Body of pancreas (tissue), 4 donors: ENCODE results near the gene TAL1. TPM values are rescaled to one million over a fixed set of nuclear protein-coding genes. Genes with fewer than 3 reads are reported as not detected.
A peak's percentile ranks its signal among the peaks of the same experiment; 100 is the strongest.

ENCODE experiments used
- ATAC-seq: fragments of 150-250 bp; one replicate; pipeline ENCODE4 v1.9.1; 2016
- DNase-seq, 4 donors: peaks; one replicate each; pipeline ENCODE4 v3.0.0-alpha.2; 2019
- H3K27ac ChIP-seq, 4 donors: fragments of 200-600 bp; sonication (generic); 1 replicate in 3 of 4; 2 replicates in 1 of 4; pipeline versions ENCODE4 v1.5.1 to v1.6.1; 2016 to 2019; ENCODE audit warnings: mild to moderate bottlenecking in 1 of 4, mixed read lengths in 1 of 4, moderate library complexity in 1 of 4
- H3K27me3 ChIP-seq, 2 donors: fragments of 200-600 bp; sonication (generic); one replicate each; pipeline ENCODE4 v1.6.0; 2016; ENCODE audit warnings: mild to moderate bottlenecking in 1 of 2
- H3K36me3 ChIP-seq, 2 donors: fragments of 200-600 bp; sonication (generic); replicated peaks in 1 of 2; 2 replicates each; pipeline ENCODE4 v1.5.1; 2016; ENCODE audit warnings: low read depth in 2 of 2; ENCODE audit not compliant: insufficient read depth in 1 of 2
- H3K4me1 ChIP-seq: fragments of 200-600 bp; sonication (generic); one replicate; pipeline ENCODE4 v1.6.0; 2016
- H3K4me3 ChIP-seq, 2 donors: fragments of 200-600 bp; sonication (generic); 1 replicate in 1 of 2; 2 replicates in 1 of 2; pipeline ENCODE4 v1.5.1; 2016 to 2019
- H3K9me3 ChIP-seq, 3 donors: fragments of 200-600 bp; sonication (generic); 1 replicate in 2 of 3; 2 replicates in 1 of 3; pipeline ENCODE4 v1.5.1; 2016
- CTCF ChIP-seq, 7 experiments: fragments of 450-650 bp in 4 of 7; fragments of 200-600 bp in 3 of 7; sonication (generic) in 3 of 7; IDR thresholded peaks; one replicate each; pipeline ENCODE4 v1.5.1; 2016 to 2019; ENCODE audit warnings: antibody characterized with exemption in 7 of 7
- POLR2A ChIP-seq, 3 donors: fragments of 450-650 bp; IDR thresholded peaks; one replicate each; pipeline ENCODE4 v1.6.1; 2016; ENCODE audit warnings: antibody characterized with exemption in 3 of 3, mild to moderate bottlenecking in 2 of 3
- WGBS, 2 donors: methylation state at CpG; one replicate each; pipeline ENCODE4 v1.1.5; 2017; 5-methylcytosine and 5-hydroxymethylcytosine counted together
- intact Hi-C: fragments of 100-400 bp; cut with DNase I; formaldehyde crosslinking; loops from one replicate; pipeline ENCODE4 v1.15.1; 2023
- total RNA-seq, 2 donors: library from RNA; depleted of rRNA; stranded (reverse); fragments of >200 nt; gene quantifications; one replicate each; pipeline ENCODE4 v1.1.0, GENCODE V29; 2016

Gene TAL1
- total RNA-seq, 2 donors from 2014 or later: 2.3 to 2.6 TPM

GRCh38 chr1:47190509-47190855 lies 41.5 kb downstream of the TAL1 start:
- intact Hi-C loops: no loop called here
- Histone ChIP-seq H3K36me3 (no peaks in the 10 kb centered on the region), H3K27me3 (no peaks in the 10 kb centered on the region), H3K27ac (peak overlapping the region; percentile 84 to 92 (median 88)), H3K4me3 (no peak overlapping the region), H3K4me1 (peaks cover 45% of the 10 kb centered on the region), H3K9me3 (no peaks in the 10 kb centered on the region)
- TF ChIP-seq POLR2A (IDR thresholded peaks at IDR 0.05) (no peak), CTCF (IDR thresholded peaks at IDR 0.05) (no peak)
- DNase-seq: no peak
- ATAC-seq: no peak
- 51 to 66% methylated on average over 3 to 5 of the region's 5 CpGs for WGBS, 2 donors

- intact Hi-C loops: loop anchor here (10.0 kb wide), 2 partner anchors 235 to 535 kb away; no protein-coding TSS in a partner anchor
- 18 to 27% methylated on average over 12 to 16 of the region's 16 CpGs for WGBS, 2 donors
- H3K36me3 ChIP-seq: no peaks in the 10 kb centered on the region
- peak; percentile 83 for ATAC-seq
- H3K27ac ChIP-seq: peak within 1 kb of the TSS; percentile 84 to 92 (median 88)
- H3K4me1 ChIP-seq: peaks cover 45% of the 10 kb centered on the region
- peak; percentile 91 to 94 (median 94) for DNase-seq
- TF ChIP-seq CTCF (IDR thresholded peaks at IDR 0.05): peak in 1 of 7 experiments; percentile 1
- TF ChIP-seq POLR2A (IDR thresholded peaks at IDR 0.05): peak in 2 of 3 donors; percentile 57 to 71
- no peaks in the 10 kb centered on the region for H3K9me3 ChIP-seq
- H3K27me3 ChIP-seq: no peaks in the 10 kb centered on the region
- no peak within 1 kb of the TSS for H3K4me3 ChIP-seq
These were observed 42.0 kb downstream of the TAL1 start, which contains the start of gene PDZK1IP1 for GRCh38 chr1:47189844-47190508. Gene PDZK1IP1, minus strand, starts transcription at chr1:47190036. Its CDS starts 104 bp downstream, at chr1:47189932.

GRCh38 chr1:47188791-47189785 lies 42.9 kb downstream of the TAL1 start:
- DNase-seq (no peak), ATAC-seq (no peak)
- H3K9me3 ChIP-seq: no peaks in the 10 kb centered on the region
- intact Hi-C loops: loop anchor here (10.0 kb wide), 2 partner anchors 236 to 536 kb away; no protein-coding TSS in a partner anchor
- H3K4me3 ChIP-seq: no peak overlapping the region
- peak overlapping the region; percentile 84 to 92 (median 88) for H3K27ac ChIP-seq
- 59 to 70% methylated on average over 3 to 7 of the region's 7 CpGs for WGBS, 2 donors
- H3K36me3 ChIP-seq: no peaks in the 10 kb centered on the region
- TF ChIP-seq POLR2A (IDR thresholded peaks at IDR 0.05) (no peak), CTCF (IDR thresholded peaks at IDR 0.05) (no peak)
- peaks cover 45% of the 10 kb centered on the region for H3K4me1 ChIP-seq
- H3K27me3 ChIP-seq: no peaks in the 10 kb centered on the region

GRCh38 chr1:47187926-47188250 lies 44.1 kb downstream of the TAL1 start:
- Histone ChIP-seq H3K27me3 (no peaks in the 10 kb centered on the region), H3K27ac (no peak overlapping the region), H3K4me3 (no peak overlapping the region), H3K4me1 (peaks cover 42% of the 10 kb centered on the region), H3K9me3 (no peaks in the 10 kb centered on the region), H3K36me3 (no peaks in the 10 kb centered on the region)
- 91 to 92% methylated on average over 2 of the region's 2 CpGs for WGBS, 2 donors
- intact Hi-C loops: loop anchor here (10.0 kb wide), 2 partner anchors 237 to 537 kb away; no protein-coding TSS in a partner anchor
- DNase-seq (no peak), ATAC-seq (no peak)
- TF ChIP-seq CTCF (IDR thresholded peaks at IDR 0.05) (no peak), POLR2A (IDR thresholded peaks at IDR 0.05) (no peak)
